ENCODE results near the gene SPDYE2B.
"Not testable (repeated sequence)": the region's sequence is repeated elsewhere in the genome, so short reads cannot be mapped to it uniquely, and the experiment has no call there.

The SPDYE2B gene

DNA sequence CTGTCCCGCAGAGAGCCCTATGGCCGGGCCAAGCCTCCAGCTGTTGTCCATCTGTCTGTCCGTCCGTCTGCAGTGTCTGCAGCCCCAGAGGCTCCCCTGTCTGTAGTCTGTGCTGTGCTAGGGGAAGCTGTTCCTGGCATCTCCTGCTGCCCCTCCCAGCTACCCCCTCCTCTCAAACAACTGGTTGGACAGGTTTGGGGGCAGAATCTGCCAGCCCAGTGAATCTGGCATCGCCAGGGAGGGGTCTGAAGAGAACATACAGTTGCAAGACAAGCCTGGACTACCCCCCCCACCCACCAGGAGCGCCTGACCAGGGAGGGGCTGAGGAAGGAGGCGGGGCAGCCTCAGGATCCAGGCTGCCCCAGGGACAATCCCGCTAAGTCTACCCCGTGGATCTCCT is 7.4 kb upstream of the SPDYE2B start, which contains the start of gene UPK3BL1:
UPK3BL1 (minus strand) TSS at position 101 of the 400 bp plus-strand sequence; CDS start at position 51, 50 bp downstream.
- not testable (repeated sequence) for DNase-seq (ENCODE audit: low read depth in 2 of 2, low spot score in 1 of 2)

DNA sequence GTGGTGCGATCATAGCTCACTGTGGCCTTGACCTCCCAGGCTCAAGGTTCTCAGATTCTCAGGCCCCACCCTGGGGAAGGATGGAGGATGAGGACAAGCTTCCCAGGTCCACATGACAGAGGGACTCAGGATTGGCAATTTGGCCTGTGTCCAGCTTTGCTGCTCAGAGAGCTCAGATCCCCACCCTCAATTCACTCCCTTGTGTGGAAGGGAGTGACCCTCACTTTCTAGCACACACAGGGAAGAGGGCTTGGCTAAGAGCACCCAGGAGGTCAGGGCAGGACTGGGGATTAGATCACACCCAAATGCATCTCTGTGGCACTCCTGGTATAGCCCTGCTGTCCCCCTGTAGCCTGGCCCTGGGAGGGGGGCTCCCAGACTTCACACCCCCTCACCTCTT is 6.7 kb upstream of the SPDYE2B start:
- DNase-seq (ENCODE audit: low read depth in 2 of 2, low spot score in 1 of 2), result not testable (repeated sequence)

DNA sequence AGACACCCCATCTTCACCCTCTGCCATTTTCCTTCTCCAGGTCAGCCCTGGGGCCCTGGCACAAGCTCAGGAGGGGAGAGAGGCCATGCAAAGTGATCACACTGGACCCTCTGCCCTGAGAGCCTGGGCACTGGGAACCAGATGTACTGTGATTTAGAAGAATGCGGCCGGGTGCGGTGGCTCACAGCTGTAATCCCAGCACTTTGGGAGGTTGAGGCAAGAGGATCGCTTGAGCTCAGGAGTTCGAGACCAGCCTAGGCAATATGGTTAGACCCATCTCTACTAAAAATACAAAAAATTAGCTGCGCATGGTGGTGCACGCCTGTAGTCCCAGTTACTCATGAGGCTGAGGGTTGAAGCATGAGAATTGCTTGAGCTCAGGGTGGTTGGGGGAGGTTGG is 2.3 kb upstream of the SPDYE2B start:
- DNase-seq (ENCODE audit: low read depth in 2 of 2, low spot score in 1 of 2), result not testable (repeated sequence)

DNA sequence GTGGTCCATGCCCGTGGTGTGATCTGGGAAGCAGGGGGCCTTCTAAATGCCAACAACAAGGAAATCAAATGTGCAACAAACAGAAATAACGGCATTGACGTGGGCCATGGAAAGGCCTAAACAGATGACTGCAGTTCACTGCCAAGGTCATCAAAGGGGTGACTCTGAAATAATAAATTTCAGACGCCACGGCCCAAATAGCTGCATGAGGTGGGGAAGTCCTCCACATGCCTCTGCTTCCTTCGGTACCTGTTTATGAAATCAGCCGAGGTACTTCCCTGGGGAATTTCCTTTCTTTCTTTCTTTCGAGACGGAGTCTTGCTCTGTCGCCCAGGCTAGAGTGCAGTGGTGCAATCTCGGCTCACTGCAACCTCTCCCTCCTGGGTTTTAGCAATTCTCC is 14.6 kb downstream of the SPDYE2B start:
- not testable (repeated sequence) for DNase-seq (ENCODE audit: low read depth in 2 of 2, low spot score in 1 of 2)

DNA sequence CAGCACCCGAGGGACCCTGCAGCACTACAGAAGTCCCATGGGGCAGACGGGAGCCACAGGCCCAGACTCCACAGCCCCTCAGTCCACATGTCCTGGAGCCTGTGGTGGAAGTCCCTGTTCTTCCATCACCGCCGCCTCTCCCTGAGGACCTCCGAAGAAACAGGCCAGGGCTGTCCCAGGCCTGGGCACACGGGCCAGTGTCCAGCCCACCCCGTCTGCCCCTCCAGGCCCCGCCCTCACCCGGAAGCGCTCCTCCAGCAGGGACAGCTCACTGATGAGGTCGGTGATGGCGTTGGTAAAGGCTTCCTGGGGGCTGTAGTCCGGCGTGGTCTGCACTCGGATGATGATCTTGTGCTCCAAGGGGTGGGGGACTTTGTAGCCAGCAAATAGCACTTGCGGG is 16.7 kb downstream of the SPDYE2B start:
- DNase-seq (ENCODE audit: low read depth in 2 of 2, low spot score in 1 of 2), result not testable (repeated sequence)

DNA sequence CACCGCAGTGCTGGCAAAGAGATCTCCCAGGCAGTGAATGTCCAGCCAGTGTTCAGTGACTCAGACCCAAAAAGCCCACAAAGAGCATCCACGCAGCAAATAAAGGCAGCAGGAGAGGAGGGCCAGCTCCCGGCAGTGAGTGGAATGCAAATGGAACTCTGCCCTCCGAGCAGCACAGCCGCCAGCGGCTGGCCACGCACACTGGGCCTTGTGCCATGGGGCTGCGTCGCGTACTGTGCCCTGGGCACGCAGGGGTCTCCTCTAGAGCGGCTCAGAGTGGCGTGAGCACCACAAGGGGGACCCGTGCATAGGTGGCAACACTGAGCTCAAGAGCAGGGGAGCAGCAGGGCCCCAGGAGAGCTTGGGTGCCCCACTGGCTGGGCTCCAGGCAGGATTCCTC is 17.4 kb downstream of the SPDYE2B start:
- not testable (repeated sequence) for DNase-seq (ENCODE audit: low read depth in 2 of 2, low spot score in 1 of 2)

DNA sequence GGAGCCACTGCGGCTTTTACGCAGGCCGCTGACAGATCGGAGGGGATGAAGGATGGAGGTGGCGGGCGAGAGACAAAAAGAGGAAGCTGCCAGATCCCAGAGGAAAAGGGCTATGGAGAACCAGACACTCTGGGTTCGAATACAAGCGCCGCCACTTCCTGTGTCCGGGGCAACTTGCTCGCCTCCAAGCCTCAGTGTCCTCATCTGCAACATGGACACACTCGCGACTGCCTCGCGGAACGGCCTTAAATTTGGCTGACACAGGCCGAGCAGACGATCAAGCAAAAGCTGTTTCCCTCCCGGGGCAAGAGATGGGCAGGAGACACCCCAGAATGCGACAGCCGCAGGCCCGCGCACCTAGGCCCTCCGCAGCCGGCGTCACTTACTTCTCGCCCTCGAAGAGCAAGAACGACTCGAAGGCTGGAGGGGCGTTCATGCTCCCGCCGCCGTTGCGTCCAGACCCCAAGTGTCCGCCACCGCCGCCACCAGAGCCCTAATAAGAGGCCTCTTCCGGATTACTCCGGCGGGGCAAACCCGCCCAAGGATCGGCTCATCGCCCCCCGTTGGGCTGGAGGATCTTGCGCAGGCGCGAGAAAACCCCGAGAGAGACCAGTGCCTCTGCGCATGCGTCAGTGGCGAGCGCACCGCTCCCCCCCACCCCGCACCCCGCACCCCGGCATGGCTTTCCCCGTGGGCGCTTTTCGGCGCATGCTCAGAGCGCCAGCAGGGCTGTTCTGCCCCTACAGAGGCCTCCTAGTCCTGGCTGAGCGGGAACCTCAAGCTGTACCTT is 21.2 kb downstream of the SPDYE2B start, which contains the start of gene POLR2J2:
POLR2J2 (minus strand) TSS at position 498 of the 790 bp plus-strand sequence; CDS start at position 436, 62 bp downstream.
- DNase-seq (ENCODE audit: low read depth in 2 of 2, low spot score in 1 of 2), result not testable (repeated sequence)

DNA sequence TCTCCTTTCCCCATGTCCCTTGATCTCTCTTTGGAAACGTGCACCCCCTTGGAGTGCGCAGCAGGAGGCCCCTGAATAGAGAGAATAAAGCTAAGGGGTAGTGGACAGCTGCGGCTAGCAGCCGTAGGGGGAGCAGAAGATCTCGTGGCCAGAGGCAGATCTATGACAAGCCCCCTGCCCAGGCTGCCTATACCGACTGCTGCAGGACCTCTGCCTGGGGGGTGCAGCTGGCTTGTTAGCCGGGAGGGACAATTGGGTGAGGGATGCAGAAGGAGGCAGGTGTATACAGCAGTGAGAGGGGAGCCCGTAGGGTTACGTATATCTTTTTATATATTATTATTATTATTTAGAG is 21.8 kb downstream of the SPDYE2B start:
- not testable (repeated sequence) for DNase-seq (ENCODE audit: low read depth in 2 of 2, low spot score in 1 of 2)

DNA sequence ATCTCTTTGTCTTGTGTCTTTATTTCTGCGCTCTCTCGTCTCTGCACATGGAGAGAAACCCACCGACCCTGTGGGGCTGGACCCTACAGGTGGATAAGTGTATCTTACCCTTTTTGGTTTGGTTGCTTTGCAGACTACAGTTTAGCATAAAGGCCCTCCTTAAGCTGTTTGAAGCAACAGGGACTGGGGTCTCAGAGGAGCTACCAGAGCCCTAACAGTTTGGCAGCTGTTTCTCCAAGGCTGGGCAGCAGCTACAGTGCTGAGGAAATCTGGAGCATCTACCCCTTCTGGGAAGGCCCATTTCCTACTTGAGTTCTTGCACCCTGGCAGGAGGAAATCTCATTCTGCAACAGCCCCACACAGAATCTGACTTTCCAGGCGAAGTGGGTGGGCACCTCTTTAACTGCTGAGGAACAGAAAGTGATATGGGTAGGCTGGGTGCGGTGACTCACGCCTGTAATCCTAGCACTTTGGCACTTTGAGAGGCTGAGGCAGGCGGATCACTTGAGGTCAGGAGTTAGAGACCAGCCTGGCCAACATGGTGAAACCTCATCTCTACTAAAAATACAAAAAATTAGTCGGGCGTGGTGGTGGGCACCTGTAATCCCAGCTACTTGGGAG is 23.4 kb downstream of the SPDYE2B start:
- DNase-seq (ENCODE audit: low read depth in 2 of 2, low spot score in 1 of 2), result not testable (repeated sequence)

DNA sequence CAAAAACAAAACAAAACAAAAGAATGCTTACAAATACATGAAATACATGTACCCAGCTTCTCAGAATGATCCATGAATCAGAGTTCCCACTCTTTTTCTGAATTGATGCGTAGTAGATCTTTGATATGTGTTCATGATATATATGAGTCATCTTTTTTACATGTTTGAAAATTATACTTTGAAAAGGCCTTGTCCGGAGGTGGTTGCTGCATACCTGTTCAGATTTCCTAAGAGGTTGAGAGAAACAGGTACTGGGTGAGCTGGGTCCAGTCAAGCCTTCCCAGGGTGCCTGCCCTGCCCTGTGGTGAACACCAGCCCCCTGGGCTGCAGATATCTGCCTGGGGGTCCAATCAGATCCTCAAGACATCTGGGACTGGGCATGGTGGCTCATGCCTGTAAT is 25.4 kb downstream of the SPDYE2B start:
- DNase-seq (ENCODE audit: low read depth in 2 of 2, low spot score in 1 of 2), result not testable (repeated sequence)

DNA sequence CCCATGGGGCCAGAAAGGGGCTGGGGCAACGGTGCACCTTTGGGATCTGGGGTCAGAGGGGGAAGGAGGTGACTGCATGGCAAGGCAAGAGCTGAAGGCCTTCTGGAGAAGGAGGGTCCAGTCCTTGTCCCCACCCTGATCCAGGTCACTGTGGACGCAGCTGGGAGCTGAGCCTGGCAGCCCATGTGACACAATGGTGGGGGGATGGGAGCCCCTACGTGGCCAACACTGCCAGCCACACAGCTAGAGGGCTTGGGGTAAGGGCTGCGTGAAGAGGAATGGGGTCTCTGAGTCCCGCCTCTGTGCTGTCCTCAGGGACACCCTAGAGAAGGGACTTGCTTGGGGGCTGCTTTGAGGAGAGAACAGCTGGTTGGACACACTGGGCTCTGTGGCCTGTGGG is 30.7 kb downstream of the SPDYE2B start:
- DNase-seq (ENCODE audit: low read depth in 2 of 2, low spot score in 1 of 2), result not testable (repeated sequence)

DNA sequence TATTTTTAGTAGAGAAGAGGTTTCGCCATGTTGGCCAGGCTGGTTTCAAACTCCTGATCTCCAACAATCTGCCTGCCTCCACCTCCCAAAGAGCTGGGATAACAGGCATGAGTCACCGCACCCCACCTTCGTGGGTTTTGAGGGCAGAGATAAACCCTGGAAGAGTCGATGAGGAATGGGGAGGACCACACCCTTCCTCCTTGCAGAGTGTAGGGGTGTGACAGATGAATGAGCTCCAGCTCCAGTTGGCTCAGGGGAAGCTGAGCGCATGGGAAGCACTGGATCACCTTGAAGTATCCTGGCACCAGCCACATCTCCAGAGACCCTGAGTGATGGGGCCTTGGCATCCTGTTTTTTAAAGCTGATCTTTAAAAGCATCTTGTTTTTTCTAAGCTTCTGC is 32.4 kb downstream of the SPDYE2B start:
- not testable (repeated sequence) for DNase-seq (ENCODE audit: low read depth in 2 of 2, low spot score in 1 of 2)

DNA sequence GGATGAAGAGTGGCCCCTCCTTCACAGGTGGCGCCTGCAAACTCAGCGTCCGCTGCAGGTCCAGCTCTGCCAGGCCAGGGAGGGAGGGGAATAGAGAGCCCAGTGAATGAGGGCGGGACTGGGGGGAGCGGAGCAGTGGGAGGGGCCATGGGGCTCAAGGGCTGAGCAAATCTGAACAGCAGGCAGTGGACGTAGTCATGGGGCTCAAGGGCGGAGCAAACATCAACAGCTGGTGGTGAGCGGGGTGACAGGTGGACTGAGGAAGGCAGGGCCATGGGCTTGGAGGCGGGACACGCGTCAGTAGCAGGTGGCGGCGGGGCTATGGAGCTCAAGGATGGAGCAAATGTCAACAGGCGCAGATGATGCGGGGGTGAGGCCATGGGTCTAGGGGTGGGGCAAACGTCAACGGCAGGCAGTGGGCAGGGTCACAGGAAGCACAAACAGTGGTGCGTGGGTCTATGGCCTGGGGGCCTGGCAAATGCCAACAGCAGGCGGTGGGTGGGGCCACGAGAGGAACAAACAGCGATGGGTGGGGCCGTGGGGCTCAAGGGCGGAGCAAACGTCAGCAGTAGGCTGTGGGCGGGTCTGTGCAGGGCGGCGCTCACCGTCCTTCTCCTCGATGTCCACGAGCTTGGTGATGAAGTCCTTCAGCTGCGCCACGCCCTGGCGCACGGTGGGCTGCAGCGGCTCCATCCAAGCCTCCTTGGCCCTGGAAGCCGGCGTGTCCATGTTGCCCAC is 38.3 kb downstream of the SPDYE2B start:
- not testable (repeated sequence) for DNase-seq (ENCODE audit: low read depth in 2 of 2, low spot score in 1 of 2)

DNA sequence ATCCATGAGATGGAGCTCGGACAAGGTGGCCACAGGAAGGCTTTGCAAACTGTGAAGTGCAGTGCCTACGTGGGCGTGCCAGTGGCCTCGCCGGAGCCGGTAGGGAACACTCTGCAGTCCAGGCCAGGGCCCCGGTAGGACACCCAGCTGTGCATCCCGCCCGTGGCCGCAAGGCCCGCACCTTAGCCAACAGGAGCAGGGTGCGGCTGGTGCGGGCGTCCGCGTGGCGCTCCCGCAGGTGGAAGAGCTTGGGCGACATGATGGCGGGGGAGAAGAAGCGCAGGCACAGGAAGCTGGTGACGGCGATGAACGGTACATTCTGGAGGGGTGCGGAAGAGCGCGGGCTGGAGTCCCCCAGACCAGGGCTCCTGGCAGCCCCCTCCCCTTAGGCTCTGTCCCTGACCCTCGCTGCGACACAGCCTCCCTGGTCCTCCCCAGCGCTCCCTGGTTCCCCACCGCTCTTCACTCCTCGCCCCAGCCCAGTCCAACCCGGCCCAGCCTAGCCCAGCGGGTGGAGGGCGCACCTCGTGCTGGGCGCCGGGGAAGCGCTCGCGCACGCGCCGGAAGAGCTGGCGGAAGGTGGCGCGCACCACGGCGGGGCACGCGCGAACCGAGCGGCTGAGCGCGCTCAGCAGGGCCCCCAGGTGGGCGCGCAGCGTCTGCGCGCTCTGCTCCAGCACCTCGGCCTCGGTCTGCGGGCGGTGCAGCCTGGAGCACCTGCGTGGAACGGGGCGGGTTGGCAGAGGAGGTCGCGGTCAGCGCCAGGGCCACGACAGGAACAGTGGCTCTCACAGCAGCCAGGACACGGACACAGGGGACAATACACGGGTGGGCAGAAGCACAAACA is 39.5 kb downstream of the SPDYE2B start:
- not testable (repeated sequence) for DNase-seq (ENCODE audit: low read depth in 2 of 2, low spot score in 1 of 2)

DNA sequence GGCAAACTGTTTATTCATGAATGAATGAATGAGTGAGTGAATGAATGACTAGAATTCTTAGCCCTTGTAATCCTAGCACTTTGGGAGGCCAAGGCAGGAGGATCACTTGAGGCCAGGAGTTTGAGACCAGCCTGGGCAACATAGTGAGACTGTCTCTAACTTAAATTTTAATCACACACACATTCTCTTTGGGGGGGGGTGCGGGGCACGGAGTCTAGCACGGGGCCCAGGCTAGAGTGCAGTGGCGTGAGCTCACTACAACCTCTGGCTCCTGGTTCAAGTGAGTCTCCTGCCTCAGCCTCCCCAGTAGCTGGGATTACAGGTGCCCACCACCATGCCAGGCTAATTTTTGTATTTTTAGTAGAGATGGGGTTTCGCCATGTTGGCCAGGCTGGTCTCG is 40.5 kb downstream of the SPDYE2B start:
- DNase-seq (ENCODE audit: low read depth in 2 of 2, low spot score in 1 of 2), result not testable (repeated sequence)

DNA sequence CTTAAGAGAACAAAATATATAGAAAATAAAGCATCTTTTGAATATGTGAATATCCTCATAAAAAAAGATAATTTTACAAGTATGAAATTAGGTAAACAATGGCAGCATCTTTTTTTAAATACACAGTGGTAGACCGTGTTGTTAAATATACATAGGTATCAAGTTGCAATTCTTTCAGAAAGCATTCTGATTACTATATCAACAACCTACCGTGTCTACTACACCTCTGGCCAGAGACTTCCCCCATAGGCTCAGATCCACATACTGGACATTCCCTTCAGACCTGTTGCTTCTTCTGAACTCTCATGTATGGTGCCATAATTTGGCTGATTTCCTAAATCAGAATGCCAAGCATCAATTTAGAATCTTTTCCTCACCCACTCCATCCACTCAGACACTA is 43.9 kb downstream of the SPDYE2B start:
- not testable (repeated sequence) for DNase-seq (ENCODE audit: low read depth in 2 of 2, low spot score in 1 of 2)

DNA sequence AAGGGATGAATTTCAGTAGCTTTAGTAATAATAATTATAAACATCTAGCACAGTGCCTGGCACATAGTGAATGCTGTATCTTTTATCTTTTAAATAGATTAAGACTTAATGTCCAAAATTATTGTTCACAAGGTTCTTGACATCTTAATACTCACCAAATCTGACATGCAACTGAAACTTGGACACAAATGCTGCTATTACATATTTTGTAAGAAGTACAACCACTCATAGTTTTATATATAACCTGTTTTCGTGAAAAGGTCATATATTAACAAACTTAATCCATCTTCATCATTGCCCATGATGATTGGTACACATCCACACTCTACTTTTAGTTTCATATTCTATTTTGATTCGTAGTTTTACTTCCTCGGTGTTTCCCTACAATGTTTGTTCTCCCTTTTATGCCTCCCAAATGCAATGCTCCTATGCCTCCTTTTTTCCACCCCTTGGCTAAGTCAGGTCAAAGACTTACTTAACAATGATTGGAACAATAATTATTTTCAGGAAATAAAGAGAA is 45.0 kb downstream of the SPDYE2B start:
- DNase-seq (ENCODE audit: low read depth in 2 of 2, low spot score in 1 of 2), result not testable (repeated sequence)

DNA sequence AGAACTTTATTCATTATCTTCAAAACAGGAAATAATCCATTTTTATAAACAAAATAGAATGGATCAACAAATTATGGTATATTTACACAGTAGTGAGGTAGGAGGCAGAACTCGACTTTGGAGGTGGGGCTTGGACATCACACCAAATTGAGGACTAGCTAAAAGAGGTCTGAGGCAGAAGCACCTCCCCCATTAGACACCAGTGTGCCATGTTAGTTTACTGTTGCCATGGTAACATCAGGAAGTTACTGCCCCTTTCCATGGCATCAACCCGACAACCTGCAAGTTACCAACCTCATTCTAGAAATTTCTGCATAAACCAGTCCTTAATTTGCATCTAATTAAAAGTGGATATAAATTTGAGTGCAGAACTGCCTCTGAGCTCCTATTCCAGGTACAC is 45.9 kb downstream of the SPDYE2B start:
- not testable (repeated sequence) for DNase-seq (ENCODE audit: low read depth in 2 of 2, low spot score in 1 of 2)

DNA sequence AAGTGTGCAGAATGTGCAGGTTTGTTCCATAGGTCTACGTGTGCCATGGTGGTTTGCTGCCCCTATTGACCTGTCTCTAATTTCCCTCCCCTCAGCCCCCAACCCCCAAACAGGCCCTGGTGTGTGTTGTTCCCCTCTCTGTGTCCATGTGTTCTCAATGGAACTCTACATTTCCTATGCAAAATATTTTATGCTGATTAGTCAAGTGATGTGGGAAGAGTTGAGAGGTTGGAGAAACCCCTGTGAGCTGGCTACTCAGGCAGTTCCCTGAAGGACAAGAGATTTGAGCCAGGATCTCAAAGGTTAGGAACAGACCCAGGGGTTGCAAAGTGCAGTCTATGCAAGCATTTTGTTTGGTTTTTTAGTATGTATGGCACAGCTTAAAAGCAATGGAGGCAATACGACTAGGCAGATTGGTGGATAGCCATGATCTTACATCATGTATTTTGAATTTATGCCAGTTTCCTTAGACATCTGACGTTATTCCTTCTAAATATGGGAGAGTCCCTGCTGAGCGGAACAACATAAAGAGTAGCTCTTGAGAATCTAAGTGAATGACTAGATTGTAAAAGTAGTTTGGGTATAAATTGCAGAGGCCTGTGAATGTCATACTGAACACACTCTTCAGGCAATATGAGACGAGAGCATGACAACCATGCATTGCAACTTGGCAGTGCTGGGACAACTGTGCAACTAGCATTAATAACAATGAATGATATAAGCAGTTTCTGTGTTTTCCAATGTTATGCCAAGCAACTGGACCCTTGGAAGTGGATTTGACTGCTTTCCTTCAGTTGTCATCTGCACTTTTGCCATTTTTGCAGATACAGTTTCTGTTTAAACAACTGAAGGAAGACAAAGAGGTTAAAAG is 47.8 kb downstream of the SPDYE2B start:
- not testable (repeated sequence) for DNase-seq (ENCODE audit: low read depth in 2 of 2, low spot score in 1 of 2)
